ENCODE measurements around the gene PLXNA1. TPM values are rescaled to one million over a fixed set of nuclear protein-coding genes. Genes with fewer than 3 reads are reported as not detected.

The PLXNA1 gene
- total RNA-seq, 2 donors from 2014 or later, result 17.0 to 49.5 TPM

- TF ChIP-seq POLR2AphosphoS5 (IDR thresholded peaks at IDR 0.05) (no peak), POLR2A (IDR thresholded peaks at IDR 0.05) (no peak)
- intact Hi-C loops (cut with DNase I), result no loop called here
These were observed 46.0 kb upstream of the PLXNA1 start for GRCh38 chr3:126936853-126937425.

GRCh38 chr3:126937533-126937932 is 45.4 kb upstream of the PLXNA1 start:
- Histone ChIP-seq H3K9me3 (no peaks in the 10 kb centered on the region), H3K4me3 (no peak overlapping the region), H3K27me3 (replicated peaks; ENCODE audit: insufficient read depth) (no peaks in the 10 kb centered on the region), H3K36me3 (no peaks in the 10 kb centered on the region), H3K27ac (no peak overlapping the region), H3K4me1 (replicated peaks) (no peaks in the 10 kb centered on the region)
- DNase-seq (ENCODE audit: low spot score), result no peak
- WGBS, result 94% methylated on average over 2 of the region's 2 CpGs
- TF ChIP-seq POLR2AphosphoS5 (IDR thresholded peaks at IDR 0.05) (no peak), POLR2A (IDR thresholded peaks at IDR 0.05) (no peak)
- TF ChIP-seq, protein P1, sequence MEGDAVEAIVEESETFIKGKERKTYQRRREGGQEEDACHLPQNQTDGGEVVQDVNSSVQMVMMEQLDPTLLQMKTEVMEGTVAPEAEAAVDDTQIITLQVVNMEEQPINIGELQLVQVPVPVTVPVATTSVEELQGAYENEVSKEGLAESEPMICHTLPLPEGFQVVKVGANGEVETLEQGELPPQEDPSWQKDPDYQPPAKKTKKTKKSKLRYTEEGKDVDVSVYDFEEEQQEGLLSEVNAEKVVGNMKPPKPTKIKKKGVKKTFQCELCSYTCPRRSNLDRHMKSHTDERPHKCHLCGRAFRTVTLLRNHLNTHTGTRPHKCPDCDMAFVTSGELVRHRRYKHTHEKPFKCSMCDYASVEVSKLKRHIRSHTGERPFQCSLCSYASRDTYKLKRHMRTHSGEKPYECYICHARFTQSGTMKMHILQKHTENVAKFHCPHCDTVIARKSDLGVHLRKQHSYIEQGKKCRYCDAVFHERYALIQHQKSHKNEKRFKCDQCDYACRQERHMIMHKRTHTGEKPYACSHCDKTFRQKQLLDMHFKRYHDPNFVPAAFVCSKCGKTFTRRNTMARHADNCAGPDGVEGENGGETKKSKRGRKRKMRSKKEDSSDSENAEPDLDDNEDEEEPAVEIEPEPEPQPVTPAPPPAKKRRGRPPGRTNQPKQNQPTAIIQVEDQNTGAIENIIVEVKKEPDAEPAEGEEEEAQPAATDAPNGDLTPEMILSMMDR (IDR thresholded peaks at IDR 0.05), result no peak
- intact Hi-C loops (cut with DNase I), result no loop called here

More at GRCh38 chr3:126936853-126937425, 46.0 kb upstream of the PLXNA1 start:
- Histone ChIP-seq H3K36me3 (no peaks in the 10 kb centered on the region), H3K4me3 (no peak overlapping the region), H3K27me3 (replicated peaks; ENCODE audit: insufficient read depth) (no peaks in the 10 kb centered on the region), H3K4me1 (replicated peaks) (no peaks in the 10 kb centered on the region), H3K27ac (no peak overlapping the region), H3K9me3 (no peaks in the 10 kb centered on the region)
- DNase-seq (ENCODE audit: low spot score), result no peak
- whole genome bisulfite sequencing, result 82% methylated on average over 6 of the region's 6 CpGs

DNA sequence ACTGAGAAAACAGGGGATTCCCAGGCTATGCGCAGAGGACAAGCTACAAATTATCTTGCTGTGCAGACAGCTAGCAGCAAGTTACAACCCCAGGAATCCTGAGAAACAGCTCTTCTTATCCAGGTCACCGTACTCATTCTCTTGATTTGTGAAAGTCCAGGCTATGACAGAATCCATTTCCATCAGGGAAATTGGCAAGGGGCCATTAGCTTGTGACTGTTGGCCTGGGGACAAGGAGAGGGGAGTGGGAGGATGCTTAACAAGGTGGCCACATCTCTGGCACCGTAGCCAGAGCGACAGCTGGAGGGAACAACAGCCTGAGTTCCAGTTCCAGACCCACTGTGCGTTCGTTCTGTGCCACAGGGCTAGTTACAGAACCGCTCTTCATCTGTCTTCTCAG is 44.9 kb upstream of the PLXNA1 start:
- TF ChIP-seq, protein P1 (IDR thresholded peaks at IDR 0.05), result no peak
- no peak for TF ChIP-seq POLR2A (IDR thresholded peaks at IDR 0.05)
- no peak for TF ChIP-seq POLR2AphosphoS5 (IDR thresholded peaks at IDR 0.05)
- no peaks in the 10 kb centered on the region for H3K4me1 ChIP-seq (replicated peaks)
- intact Hi-C loops (cut with DNase I), result no loop called here
- H3K27ac ChIP-seq, result no peak overlapping the region
- 62% methylated on average over 7 of the region's 7 CpGs for WGBS
- no peak for DNase-seq (ENCODE audit: low spot score)
- H3K4me3 ChIP-seq, result no peak overlapping the region
- no peaks in the 10 kb centered on the region for H3K27me3 ChIP-seq (replicated peaks; ENCODE audit: insufficient read depth)
- no peaks in the 10 kb centered on the region for H3K9me3 ChIP-seq
- no peaks in the 10 kb centered on the region for H3K36me3 ChIP-seq

- TF ChIP-seq POLR2A (IDR thresholded peaks at IDR 0.05), result no peak
- TF ChIP-seq, protein P1 (IDR thresholded peaks at IDR 0.05), result no peak
- TF ChIP-seq POLR2AphosphoS5 (IDR thresholded peaks at IDR 0.05), result no peak
- intact Hi-C loops (cut with DNase I), result no loop called here
- Histone ChIP-seq H3K4me1 (replicated peaks) (no peaks in the 10 kb centered on the region), H3K27ac (no peak overlapping the region), H3K27me3 (replicated peaks; ENCODE audit: insufficient read depth) (no peaks in the 10 kb centered on the region), H3K9me3 (no peaks in the 10 kb centered on the region), H3K36me3 (no peaks in the 10 kb centered on the region), H3K4me3 (no peak overlapping the region)
- no peak for DNase-seq (ENCODE audit: low spot score)
- WGBS, result 73% methylated on average over 8 of the region's 8 CpGs
These were observed 44.2 kb upstream of the PLXNA1 start for GRCh38 chr3:126938520-126939337.

- no peak overlapping the region for H3K4me3 ChIP-seq
- no peaks in the 10 kb centered on the region for H3K27me3 ChIP-seq (replicated peaks; ENCODE audit: insufficient read depth)
- no peaks in the 10 kb centered on the region for H3K36me3 ChIP-seq
- DNase-seq (ENCODE audit: low spot score), result no peak
- intact Hi-C loops (cut with DNase I), result no loop called here
- no peaks in the 10 kb centered on the region for H3K9me3 ChIP-seq
- no peak for TF ChIP-seq POLR2A (IDR thresholded peaks at IDR 0.05)
- TF ChIP-seq POLR2AphosphoS5 (IDR thresholded peaks at IDR 0.05), result no peak
- TF ChIP-seq, protein P1 (IDR thresholded peaks at IDR 0.05), result no peak
- no peaks in the 10 kb centered on the region for H3K4me1 ChIP-seq (replicated peaks)
- no peak overlapping the region for H3K27ac ChIP-seq
- 70% methylated on average over 4 of the region's 4 CpGs for WGBS
These were observed 43.6 kb upstream of the PLXNA1 start for GRCh38 chr3:126939338-126939718.

Measured in prostate gland (tissue), 2 donors.